NCI-H748 treated with DMSO at 0.1 percent for 48 hours (cell line): ENCODE data around the gene ABRAXAS1.
"Not testable (repeated sequence)": the region's sequence is repeated elsewhere in the genome, so short reads cannot be mapped to it uniquely, and the experiment has no call there.

Experiments used
- DNase-seq: peaks from one replicate; lab custom pipeline; 2025; lab: John Stamatoyannopoulos, UW

Gene ABRAXAS1

DNA sequence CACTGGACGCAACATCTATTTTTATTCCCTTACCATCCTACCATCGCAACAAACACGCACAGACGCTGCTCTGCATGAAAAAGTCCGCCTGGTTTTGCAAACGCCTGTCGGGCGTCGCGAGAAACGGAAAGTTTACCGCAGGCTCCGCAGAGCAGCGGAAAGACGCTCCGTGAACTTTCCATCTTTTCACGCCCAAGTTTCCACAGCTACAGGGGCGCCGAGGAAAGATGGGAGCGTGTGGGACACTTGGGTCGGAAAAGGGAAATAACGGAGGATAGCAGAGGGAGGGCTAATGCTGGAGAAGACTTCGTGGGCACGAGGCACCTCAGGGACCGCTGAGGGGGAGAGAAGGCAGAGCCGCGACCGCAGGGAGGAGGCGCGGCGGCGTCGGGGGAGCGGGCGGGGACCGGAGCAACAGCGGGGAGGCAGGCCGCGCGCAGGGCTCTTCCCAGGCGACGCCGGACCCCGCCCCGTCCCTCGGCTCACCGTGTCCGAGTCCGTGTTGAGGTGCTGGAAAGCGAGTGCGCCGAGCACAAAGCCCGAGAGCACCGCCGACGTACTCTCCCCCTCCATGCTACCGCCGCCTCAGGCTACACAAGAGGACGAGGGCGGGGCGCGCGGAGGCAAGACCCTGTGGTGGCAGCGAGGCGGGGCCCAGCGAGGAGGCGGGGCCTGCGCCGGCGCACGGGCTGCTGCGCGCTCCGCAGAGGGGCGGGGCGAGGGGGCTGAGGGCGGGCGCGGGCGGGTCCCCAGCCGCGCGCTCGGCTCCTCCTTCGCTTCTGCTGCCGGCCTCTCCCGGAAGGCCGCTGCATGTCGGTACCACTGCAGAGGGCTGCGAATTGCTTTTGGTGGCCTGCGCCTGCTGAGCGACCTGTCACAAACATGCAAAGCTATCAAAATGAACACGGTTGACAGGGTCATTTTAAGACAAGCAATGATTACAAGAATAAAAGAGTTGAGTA is at the start of gene ABRAXAS1:
ABRAXAS1 (minus strand) TSS at position 601 of the 962 bp plus-strand sequence; CDS start at position 573, 28 bp downstream.
- DNase-seq = peak; percentile 77

DNA sequence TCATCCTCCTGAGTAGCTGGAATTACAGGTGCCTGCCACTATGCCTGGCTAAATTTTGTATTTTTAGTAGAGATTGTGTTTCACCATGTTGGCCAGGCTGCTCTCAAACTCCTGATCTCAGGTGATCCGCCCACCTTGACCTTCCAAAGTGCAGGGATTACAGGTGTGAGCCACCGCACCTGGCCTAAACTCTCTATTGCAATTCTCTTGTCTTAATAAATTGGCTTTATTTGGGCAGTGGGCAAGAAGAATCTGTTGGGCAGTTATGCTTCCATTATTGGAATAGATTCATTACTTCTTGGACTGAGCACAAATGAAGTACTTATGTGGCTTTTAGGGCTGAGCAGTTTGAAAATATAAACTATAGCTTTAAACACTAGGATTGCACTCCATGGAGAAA is 42.8 kb upstream of the ABRAXAS1 start:
- DNase-seq = no peak

DNA sequence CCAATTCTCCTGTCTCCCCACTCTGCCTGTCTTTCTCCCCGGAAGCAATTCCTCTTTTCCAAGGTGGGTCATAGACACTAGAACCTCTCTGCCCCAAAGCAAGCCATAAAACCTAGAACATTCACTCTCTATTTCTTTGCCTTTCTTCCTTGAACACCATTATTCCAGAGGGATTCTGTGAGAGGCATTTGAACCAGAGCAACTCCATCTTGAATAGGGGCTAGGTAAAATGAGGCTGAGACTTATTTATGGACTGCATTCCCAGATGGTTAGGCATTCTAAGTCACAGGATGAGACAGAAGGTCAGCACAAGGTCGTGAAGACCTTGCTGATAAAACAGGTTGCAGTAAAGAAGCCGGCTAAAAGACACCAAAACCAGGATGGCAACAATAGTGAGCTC is 37.3 kb upstream of the ABRAXAS1 start:
- DNase-seq = no peak

DNA sequence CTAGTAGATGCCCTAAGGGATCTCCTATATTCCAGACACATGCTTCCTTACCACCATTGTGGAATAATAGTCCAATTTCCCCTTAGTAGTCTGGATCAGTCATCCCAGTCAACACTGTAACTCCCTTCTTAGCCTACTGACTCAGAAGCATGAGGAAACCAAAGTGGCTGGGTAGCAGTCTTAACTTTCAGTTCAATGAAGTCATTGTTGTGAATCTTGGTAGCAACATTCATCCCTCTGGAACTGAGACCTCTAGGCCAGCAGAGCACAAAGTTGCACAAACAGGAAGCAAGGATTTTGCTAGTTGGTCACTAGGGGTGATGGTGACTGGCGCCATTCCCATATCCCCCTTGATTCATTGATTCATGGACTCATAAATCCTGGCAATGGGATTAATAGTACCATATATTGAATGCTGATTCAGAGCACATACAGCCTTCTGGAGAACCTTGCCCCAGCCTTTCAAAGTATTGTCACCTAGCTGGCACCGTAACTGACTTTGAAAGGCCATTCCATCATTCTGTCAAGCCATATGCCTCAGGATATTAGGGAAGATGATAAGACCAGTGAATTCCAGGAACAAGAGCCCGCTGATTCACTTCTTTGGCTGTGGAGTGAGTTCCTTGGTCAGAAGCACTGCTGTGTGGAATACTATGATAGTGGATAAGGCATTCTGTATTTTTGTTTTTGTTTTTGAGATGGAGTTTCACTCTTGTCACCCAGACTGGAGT is 31.3 kb upstream of the ABRAXAS1 start:
- no peak for DNase-seq

DNA sequence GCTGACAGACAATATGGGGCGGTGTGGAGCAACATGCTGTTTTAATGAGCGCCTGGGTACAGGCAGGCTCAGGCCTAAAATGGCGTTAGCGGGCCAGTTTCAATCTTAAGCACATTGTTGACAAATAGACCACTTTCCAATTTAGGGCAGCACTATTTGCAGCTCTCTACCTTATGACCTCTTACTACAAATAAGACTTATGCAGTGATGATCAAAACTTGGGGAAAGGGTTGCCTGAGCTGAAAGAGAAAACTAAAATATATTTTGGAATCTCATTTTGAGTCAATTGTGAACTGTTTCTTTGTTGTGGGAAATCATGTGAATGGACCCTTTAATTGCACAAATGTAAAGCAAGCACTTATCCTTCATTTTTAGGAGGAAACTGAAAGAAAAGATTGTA is 25.5 kb upstream of the ABRAXAS1 start:
- DNase-seq = no peak

DNA sequence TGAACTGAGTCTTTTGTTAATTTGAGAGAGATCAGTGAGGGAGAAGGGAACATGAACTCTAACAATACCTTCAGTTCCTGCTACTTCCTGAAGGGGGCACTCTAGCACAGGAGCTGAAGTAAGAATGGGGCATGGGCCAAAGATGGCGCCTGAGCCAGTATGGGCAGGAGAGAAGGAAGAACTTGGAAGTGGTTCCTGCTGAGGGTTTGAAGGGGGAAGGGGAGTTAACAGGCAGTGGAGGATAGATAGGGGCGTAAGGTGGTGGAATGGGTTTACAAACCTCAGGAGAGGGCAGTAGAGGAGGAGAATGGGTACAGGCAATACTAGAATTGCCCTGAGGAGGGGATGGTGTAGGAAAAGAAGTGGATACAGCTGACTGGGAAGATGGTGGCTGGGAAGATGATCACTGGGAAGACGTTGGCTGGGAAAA is 24.3 kb upstream of the ABRAXAS1 start:
- DNase-seq = not testable (repeated sequence)

DNA sequence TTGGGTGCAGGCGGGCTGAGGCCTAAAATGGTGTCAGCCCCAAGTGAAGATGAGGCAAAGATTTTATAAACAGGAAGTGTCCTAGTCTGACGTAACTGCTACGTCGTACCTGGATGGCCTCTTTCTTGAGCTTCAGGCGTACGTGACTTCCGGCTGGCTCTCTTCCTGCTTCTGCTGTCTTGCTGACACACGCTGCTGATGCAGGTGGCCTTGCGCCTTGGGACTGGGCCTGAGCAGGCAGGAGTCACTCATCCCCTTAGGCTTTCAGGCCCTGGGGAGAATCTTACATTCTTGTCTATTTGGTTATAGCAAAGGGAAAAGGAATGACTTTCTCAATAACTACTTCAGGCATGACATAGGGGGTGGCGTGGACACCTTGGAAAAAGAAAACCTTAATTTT is 20.1 kb upstream of the ABRAXAS1 start:
- no peak for DNase-seq

DNA sequence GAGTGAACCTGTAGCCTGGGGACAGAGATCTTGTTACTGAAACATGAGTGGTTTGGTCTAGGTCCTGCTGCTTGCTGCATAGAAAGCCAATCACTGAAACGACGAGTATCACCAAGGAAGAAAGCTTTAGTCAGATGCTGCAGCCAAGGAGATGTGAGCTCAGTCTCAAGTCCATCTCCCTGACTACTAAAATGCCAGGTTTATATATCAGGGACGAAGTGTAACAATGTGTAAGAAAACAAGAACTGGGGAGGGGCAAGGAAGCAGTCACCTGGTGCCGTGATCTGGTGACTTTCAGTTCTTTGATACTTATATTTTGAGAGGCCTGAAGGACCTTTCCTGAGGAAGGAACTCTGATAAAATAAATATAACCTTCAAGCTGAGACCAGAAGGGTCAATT is 19.6 kb upstream of the ABRAXAS1 start:
- DNase-seq = no peak

DNA sequence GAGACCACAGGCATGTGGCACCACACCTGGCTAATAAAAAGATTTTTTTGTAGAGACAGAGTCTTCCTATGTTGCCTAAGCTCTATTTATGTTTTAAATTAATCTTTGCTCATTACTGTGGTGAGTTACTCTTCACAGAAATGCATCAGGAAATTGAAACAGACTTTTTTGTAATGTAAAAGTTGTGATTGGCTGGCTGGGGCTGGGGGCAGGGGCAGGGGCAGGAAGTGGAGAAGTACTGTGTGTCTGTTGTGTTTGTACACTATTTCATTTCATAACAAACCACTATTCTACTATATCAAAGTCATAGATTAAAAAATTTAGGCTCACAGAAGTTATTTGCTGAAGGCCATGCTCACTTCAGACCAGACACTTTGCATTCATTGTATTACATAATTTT is 19.1 kb upstream of the ABRAXAS1 start:
- no peak for DNase-seq

DNA sequence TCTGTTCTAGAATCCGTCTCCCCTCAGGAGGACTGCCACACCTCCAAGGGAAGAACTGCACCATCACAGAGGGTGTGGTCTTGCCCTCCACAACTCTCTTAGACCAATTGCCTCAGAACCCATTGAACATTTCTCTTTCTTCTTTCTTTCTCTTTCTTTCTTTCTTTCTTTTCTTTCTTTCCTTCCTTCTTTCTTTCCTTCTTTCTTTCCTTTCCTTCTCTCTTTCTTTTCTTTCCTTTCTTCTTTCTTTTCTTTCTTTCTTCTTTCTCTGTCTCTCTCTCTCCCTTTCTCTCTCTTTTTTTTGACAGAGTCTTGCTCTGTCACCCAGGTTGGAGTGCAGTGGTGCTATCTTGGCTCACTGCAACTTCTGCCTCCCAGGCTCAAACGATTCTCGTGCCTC is 16.8 kb upstream of the ABRAXAS1 start:
- not testable (repeated sequence) for DNase-seq

DNA sequence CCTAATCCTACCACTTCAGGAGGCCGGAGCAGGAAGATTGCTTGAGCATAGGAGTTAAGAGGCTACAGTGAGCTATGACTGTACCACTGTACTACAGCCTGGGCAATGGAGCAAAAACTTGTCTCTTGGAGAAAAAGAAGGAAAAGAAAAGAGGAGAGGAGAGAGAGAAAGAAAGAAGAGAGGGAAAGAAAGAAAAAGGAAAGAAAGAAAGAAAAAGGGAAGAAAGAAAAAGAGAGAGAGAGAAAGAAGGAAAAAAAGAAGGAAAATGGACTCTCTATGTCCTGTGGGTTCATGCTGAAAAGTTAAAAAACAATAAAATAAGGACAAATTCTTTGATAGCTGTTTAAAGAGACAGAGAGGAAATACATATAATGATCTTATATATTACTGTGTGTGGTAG is 13.3 kb upstream of the ABRAXAS1 start:
- no peak for DNase-seq

DNA sequence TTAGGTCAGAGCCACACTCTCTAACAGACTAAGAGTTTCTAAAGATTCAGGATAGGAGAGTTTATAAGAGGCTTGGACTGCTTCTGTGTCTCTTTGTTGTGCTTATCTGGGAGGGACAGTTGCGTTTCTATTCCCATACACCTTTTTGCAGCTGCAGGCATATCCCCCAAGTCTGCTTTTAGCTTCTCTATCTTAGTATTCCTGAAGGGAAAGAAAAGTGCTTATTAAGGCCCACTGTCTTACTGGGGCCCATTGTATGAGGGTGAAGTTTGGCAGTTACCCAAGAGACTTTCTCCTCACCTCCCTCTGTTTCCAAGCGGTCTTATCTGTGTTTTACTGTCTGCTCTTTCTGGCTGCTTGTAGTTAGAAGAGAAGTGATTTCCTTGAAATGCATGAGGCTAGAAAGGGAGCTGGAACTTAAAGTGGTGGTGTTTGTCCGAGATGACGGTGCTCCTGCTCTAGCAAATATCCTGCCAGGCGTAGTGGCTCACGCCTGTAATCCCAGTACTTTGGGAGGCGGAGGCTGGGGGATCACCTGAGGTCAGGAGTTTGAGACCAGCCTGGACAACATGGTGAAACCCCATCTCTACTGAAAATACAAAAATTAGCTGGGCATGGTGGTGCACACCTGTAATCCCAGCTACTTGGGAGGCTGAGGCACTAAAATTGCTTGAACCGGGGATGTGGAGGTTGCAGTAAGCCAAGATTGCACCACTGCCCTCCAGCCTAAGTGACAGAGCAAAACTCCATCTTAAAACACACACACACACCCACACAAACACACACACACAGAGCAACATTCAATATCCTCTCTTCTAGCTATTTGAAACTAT is 11.4 kb upstream of the ABRAXAS1 start:
- DNase-seq = not testable (repeated sequence)

DNA sequence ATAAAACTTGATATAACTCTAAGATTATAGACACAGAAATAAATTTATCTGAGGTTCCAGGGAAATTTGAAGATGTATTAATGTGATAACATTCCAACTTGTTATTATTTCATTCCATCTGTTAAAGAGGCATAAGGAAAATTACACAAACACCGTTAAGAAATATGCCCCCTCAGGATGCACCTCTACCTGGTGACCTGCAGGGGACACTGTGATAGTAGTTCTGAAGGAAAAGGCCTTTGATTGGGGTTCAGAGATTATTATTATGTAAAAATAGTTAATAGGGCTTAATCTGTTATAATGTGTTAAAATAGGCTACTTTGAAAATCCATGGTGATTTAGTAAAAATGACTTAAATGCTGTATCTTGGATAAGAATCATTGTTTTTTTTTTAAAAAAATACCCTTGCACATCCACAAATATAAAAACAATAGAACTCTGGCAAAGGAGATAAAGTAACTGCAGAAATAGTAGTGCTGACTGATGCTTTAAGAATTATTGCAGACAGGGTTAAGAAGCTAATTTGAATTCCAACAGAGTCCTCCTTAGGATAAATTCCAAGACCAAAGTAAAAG is 6.1 kb upstream of the ABRAXAS1 start:
- no peak for DNase-seq

DNA sequence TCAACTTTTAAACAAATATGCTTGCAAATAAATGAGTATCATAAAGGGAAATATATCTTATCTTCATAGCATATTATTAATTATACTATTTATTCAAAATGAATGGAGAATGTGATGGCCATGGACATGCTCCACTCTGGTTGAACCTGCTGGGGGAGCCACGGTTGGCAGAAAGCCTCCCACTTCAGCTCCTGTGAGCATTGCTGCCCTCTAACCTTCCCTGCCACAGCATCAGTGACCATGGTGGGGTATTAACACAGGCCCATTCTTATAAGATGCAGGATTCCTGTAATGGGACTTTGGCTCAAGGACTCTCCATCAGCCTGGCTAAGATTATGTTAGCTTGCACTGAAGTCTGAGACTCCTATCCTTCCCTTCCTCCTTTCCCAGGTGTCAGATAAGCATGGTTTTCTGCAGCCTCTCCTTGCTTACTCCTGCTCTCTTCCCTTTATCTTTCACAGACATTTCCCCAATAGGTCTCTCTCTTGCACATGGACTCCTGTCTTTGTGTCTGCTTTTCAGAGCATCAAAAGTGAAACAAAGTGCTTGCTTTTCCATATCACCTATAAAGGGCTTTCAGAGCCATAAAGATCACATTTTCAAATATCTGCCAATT is 4.9 kb upstream of the ABRAXAS1 start:
- DNase-seq = no peak

DNA sequence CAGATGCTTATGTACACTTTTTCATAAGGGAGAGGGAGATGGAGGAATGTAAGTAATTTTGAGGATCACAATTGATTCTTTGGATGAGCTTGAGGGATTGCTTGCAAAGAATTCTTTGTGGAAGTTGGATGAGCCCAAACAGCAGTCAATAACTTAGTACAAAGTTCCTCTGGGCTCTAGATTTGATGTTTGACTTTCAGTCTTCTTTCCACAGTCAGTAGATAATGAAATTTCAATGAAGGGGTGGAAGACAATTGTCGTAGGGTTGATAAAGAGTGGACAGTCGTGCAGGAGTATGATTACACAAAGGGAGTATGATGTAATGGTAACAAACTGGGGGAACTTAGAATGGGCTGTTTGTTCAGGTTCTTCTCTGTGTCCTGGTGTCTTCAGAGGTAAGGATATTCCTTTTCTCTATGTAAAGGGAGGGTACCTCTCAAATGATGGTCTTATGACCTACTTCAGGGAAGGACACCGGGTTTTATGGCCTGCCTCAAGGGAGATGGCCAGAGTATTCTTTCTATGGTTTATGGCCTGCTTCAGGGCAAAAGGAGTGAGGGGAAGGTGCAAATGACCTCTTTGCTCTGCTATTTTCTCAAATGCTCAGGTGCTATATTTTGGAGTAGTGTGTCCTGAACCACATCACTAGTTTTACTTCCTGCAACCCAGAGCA is 1.7 kb upstream of the ABRAXAS1 start:
- no peak for DNase-seq

DNA sequence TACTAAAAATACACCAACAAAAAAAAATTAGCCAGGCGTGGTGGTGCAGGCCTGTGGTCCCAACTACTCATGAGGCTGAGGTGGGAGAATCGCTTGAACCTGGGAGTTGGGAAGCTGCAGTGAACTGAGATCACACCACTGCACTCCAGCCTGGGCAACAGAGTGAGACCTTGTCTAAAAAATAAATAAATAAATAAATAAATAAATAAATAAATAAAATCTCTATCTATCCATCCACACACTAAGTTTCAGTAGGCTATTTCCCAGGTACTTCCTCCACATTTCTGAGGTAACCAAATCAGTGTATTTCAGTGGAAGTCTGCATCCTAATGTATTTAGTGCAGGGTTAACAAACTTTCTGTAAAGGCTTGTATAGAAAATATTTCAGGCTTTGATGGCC is 10.9 kb downstream of the ABRAXAS1 start:
- DNase-seq = no peak

DNA sequence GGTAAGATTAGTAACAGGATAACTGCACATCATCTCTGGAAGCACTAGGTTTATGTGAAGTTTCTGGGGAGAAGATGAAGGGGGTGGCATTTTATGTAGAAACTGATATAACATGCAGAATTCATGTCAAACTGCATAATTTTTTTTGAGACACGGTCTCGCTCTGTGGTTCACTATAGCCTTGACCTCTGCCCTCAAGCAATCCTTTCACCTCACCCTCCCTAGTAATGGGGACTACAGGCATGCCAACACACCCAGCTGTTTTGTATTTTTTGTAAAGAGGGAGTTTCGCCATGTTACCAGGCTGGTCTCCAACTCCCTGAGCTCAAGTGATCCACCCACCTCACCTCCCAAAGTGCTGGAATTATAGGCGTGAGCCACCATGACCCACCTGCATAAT is 11.5 kb downstream of the ABRAXAS1 start:
- no peak for DNase-seq

DNA sequence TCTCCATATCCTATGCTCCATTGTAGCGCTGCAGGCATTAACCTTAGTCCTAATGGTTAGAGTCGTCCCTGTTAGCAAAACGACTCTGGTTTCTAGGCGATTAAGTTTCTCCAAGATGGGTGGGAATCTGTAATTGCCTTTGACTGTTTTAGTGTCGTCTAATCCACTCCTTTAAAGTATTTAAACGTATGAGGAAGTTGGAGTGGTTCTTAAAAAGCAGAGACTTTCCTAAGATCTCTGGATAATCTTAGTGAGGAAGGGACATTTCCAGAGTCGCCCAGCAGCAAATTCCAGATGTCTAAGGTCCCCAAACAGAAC is 28.8 kb downstream of the ABRAXAS1 start:
- DNase-seq = no peak

DNA sequence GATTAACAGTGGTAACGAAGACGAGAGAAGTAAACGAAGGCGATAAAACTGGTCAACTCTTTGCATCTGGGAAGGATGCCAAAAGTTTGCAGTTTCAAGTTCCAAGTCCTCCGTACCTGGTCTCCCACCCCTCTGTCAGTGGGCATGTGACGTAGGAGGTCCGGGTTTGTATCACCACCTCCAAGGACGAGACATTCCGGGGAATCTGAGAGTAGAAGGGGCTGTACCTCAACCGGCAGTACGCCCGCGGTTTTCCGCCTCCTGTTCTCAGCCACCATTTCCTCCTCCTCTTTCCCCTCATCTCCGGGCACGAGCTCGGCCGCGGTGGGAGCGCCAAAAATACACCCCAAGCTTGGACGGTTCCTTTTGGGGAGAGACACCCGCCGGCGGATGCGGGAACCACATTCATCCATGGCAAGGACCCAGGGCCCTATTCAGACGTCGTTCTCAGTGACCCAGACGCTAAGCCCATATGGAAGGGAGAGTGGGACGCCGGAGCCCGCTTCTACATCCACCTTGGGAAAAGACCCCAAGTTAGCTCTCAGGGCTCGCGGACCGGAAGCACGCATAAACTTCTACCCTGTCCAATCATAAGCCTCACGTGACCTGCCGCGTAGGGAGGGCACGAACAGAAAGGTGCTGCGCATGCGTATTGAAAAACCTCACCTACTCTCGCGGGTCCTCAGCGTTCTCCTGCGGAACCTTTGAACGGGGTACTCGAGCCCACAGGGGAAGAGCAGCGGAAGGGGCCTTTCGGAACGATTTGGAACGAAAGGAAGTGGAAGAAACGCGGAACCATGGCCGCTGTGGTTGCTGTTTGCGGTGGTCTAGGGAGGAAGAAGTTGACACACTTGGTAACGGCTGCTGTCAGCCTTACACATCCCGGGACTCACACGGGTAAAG is 29.4 kb downstream of the ABRAXAS1 start, which contains the start of the genes HELQ and MRPS18C:
HELQ (minus strand) TSS at position 543 of the 903 bp plus-strand sequence; CDS start at position 413, 130 bp downstream.
MRPS18C (plus strand) TSS at position 778 of the 903 bp plus-strand sequence; CDS start at position 798, 20 bp downstream.
- peak; percentile 89 for DNase-seq

DNA sequence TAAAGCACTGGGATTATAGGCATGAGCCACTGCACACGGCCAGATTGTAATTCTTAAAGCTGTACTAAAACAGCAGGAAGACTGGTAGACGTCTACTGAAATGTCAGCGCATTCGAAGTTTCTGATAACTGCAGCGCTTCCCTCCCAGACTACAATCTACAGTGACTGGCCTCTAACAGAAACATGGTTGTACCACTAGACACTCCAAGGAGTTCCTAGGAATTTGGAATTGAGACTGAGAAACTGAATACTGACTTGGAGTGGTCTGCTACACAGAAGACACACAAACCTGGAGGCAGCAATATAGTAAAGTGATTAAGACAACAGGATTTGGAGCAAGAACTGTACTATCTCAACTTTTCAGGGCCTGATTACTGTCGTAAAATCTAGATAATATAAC is 30.2 kb downstream of the ABRAXAS1 start:
- no peak for DNase-seq
